Colonic mucosa (tissue), 4 donors: ENCODE results near the gene ZNF280B. TPM values are rescaled to one million over a fixed set of nuclear protein-coding genes. Genes with fewer than 3 reads are reported as not detected.
"Not testable (repeated sequence)": the region's sequence is repeated elsewhere in the genome, so short reads cannot be mapped to it uniquely, and the experiment has no call there.

Experiments used
- DNase-seq: peaks from one replicate; pipeline ENCODE4 v3.0.0-alpha.2; 2020
- H3K27ac ChIP-seq: fragments of 200-600 bp; one replicate; pipeline ENCODE4 v1.8.0; 2021
- H3K27me3 ChIP-seq: fragments of 200-600 bp; one replicate; pipeline ENCODE4 v1.8.0; 2021
- H3K36me3 ChIP-seq: fragments of 200-600 bp; one replicate; pipeline ENCODE4 v1.8.0; 2021
- H3K4me1 ChIP-seq: fragments of 200-600 bp; one replicate; pipeline ENCODE4 v1.8.0; 2021; ENCODE audit warnings: mild to moderate bottlenecking
- H3K4me3 ChIP-seq: fragments of 200-600 bp; one replicate; pipeline ENCODE4 v1.8.0; 2021
- H3K9ac ChIP-seq, 2 donors: one replicate each; pipeline ENCODE4 v1.7.0; 2013; ENCODE audit warnings: control low read depth in 2 of 2, low read depth in 2 of 2, low read length in 2 of 2
- H3K9me3 ChIP-seq: fragments of 200-600 bp; one replicate; pipeline ENCODE4 v1.8.0; 2021
- intact Hi-C: fragments of 100-400 bp; cut with DNase I; formaldehyde crosslinking; loops from one replicate; pipeline ENCODE4 v1.14.1; 2022
- total RNA-seq, 2 donors: library from RNA; stranded (reverse); fragmentation: NEBNext Ultra II Directional in 1 of 2; extraction: Animal tissue kit (Norgen Biotek cat#: 25700) in 1 of 2; gene quantifications; one replicate each; pipeline ENCODE4 v1.2.1, GENCODE V29; 2021
- TF ChIP-seq, protein P1 (sequence below): fragments of 200-600 bp; IDR thresholded peaks from one replicate; pipeline ENCODE4 v1.8.0; 2022; ENCODE audit warnings: antibody characterized with exemption, mild to moderate bottlenecking
- donor health status: healthy.
- donor health status: DM: no; HTN: no; CAD: no.
- donor health status: DM: no; HTN: no; CAD: no.

ZNF280B gene
- total RNA-seq, 2 donors from 2014 or later = 0.96 to 1.1 TPM

DNA sequence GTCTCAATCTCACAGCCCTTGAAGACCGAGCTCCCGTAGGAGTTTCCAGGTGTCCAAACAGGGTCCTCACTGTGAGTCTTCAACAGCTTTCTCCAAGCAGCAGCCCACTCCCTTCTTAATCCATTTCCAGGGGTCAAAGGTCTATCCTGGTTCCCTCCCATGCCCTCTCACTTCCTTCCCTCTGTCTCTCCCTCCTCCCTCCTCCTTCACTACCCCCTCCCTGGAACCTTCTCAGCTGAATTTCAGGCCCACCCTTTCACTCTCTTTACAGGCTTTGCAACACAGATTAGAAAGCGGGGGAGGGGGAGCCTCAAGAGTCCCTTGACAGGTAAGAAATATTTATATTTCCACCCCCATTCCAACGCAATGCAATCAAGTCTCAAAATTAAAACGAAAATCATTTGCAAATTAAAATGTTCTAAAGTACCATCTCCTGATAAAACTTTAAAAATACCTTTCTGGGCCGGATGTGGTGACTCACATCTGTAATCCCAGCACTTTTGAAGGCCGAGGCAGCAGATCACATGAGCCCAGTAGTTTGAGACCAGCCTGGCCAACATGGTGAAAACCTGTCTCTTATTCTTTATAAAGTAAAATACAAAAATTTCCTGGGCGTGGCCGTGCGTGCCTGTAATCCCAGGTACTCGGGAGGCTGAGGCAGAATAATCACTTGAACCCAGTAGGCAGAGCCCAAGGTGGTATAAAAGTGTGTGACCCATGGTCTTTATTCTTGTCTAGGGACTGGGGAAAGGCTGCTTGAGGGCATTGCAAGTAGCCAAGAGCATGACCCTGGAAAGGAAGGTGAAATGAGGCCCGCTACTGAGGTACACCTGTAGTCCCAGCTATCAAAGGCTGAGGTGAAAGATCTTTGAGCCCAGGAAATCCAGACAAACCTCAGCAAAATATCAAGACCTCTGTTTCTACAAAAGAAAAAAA lies 12.4 kb upstream of the ZNF280B start:
- no peak for DNase-seq
- H3K9ac ChIP-seq = no peak overlapping the region
- H3K36me3 ChIP-seq = no peaks in the 10 kb centered on the region
- H3K4me1 ChIP-seq = no peaks in the 10 kb centered on the region
- no peak overlapping the region for H3K27ac ChIP-seq
- no peaks in the 10 kb centered on the region for H3K9me3 ChIP-seq
- no peaks in the 10 kb centered on the region for H3K27me3 ChIP-seq
- TF ChIP-seq, protein P1, sequence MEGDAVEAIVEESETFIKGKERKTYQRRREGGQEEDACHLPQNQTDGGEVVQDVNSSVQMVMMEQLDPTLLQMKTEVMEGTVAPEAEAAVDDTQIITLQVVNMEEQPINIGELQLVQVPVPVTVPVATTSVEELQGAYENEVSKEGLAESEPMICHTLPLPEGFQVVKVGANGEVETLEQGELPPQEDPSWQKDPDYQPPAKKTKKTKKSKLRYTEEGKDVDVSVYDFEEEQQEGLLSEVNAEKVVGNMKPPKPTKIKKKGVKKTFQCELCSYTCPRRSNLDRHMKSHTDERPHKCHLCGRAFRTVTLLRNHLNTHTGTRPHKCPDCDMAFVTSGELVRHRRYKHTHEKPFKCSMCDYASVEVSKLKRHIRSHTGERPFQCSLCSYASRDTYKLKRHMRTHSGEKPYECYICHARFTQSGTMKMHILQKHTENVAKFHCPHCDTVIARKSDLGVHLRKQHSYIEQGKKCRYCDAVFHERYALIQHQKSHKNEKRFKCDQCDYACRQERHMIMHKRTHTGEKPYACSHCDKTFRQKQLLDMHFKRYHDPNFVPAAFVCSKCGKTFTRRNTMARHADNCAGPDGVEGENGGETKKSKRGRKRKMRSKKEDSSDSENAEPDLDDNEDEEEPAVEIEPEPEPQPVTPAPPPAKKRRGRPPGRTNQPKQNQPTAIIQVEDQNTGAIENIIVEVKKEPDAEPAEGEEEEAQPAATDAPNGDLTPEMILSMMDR = no peak
- H3K4me3 ChIP-seq = no peak overlapping the region
- intact Hi-C loops = no loop called here

DNA sequence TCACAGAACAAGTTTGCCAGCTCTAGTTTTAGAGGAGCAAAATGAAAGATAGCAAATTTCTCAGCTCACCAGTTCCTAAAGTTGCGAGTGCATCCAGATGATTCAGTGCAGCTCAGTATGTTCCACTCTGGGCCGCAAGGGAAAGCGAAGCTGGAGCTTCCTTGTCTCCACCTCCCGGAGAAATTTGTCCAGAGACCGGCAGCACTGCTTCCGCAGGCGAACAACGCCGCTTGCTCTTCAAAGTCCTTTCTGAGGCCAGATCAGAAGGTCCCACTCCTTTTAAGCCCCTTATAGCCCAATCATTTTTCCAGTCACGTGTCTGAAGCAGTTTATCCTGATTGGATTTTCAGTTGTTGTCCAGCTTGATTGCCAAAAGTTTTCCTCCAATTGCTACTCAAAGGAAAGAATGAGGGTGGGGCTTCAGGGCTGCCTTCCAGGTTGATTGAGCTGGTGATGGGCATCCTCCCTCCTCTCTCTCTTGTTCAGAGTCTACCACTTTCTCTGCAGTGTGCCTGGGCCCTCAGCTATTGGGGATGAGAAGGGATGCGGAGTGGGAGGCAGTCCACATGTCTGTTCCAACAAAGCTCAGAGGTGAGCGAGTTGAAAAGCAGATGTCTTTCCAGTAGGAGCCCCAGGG lies 11.6 kb upstream of the ZNF280B start, which contains the start of gene ZNF280A:
TSS of gene ZNF280A (minus strand) at position 251 of the 637 bp plus-strand sequence. CDS start 4,640 bp downstream, outside the sequence.
- DNase-seq = no peak
- Histone ChIP-seq H3K9me3 (no peaks in the 10 kb centered on the region), H3K4me1 (no peaks in the 10 kb centered on the region), H3K9ac (no peak within 1 kb of the TSS), H3K36me3 (no peaks in the 10 kb centered on the region), H3K27ac (no peak within 1 kb of the TSS), H3K4me3 (no peak within 1 kb of the TSS), H3K27me3 (no peaks in the 10 kb centered on the region)
- intact Hi-C loops = no loop called here
- TF ChIP-seq, protein P1 = no peak

DNA sequence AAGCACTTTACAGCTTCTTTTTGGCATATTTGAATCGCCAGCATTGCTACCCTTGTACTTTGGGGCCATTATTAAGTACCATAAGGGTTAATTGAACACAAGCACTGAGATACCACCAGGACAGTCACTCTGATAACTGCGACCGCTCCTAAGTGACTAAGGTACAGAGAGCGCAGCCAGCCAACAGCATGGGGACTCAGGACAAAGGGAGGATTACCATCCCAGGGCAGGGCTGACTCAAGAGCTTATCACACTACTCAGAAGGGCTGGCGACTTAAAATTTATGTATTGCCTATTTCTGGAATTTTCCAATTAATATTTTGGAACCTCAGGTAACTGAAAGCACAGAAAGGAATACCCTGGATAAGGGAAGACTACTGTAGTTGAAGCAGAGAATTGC lies 11.0 kb upstream of the ZNF280B start:
- DNase-seq = no peak
- Histone ChIP-seq H3K27ac (no peak overlapping the region), H3K4me1 (no peaks in the 10 kb centered on the region), H3K27me3 (no peaks in the 10 kb centered on the region), H3K36me3 (no peaks in the 10 kb centered on the region), H3K4me3 (no peak overlapping the region), H3K9me3 (no peaks in the 10 kb centered on the region), H3K9ac (no peak overlapping the region)
- intact Hi-C loops = no loop called here
- TF ChIP-seq, protein P1 = no peak

DNA sequence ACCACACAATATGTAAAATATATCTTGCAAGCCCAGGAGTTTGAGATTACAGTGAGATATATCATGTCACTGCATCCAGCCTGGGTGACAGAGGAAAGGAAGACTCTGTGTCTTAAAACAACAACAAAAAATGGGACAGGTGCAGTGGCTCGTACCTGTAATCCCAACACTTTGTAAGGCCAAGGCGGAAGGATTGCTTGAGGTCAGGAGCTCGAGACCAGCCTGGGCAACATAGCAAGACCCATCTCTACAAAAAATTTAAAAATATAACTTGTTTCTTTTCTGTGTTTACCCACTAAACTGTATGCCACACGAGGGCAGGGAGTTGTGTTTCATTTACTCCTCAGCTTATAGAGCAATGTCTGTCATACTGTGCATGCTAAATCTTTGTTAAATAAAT lies 8.4 kb upstream of the ZNF280B start:
- no peak for DNase-seq
- intact Hi-C loops = no loop called here
- Histone ChIP-seq H3K27me3 (no peaks in the 10 kb centered on the region), H3K9ac (no peak overlapping the region), H3K4me3 (no peak overlapping the region), H3K36me3 (no peaks in the 10 kb centered on the region), H3K4me1 (no peaks in the 10 kb centered on the region), H3K27ac (no peak overlapping the region), H3K9me3 (no peaks in the 10 kb centered on the region)
- TF ChIP-seq, protein P1 = no peak

DNA sequence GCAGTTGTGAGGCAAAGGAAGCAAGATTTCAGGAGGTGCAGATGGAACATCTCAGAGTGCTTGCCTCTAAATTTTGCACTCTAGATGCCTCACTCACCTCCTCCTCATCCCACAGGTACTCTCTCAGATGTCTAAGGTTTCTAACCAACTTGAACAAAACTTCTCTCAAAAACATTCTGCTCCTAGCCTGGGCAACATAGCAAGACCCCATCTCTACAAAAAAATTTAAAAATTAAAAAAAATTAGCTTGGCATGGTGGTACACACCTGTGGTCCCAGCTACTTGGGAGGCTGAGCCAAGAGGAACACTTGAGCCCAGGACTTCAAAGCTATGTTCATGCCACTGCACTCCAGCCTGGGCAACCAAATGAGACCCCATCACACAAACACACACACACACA lies 7.3 kb upstream of the ZNF280B start:
- Histone ChIP-seq H3K27me3 (no peaks in the 10 kb centered on the region), H3K4me1 (no peaks in the 10 kb centered on the region), H3K4me3 (no peak overlapping the region), H3K9me3 (no peaks in the 10 kb centered on the region), H3K9ac (no peak overlapping the region), H3K27ac (no peak overlapping the region), H3K36me3 (no peaks in the 10 kb centered on the region)
- DNase-seq = no peak
- TF ChIP-seq, protein P1 = no peak
- intact Hi-C loops = no loop called here

DNA sequence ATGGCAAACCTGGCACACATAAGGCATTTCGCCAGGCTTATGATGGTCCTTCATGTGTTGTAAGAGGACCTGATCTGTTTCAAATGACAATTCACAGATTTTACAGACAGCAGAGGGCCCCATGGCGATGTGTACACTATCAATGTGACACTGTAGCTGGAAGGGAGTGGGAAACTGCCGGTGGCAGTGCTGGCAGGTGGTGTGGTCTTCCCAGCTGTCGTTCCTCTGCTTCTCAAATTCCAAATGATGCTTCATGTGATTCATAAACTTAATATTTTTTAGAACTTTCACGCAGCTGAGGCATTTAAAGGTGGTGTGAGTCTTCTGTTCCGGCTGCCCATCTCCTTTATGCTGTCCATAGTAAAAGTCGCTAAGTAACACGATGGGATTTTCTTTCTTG lies 5.9 kb upstream of the ZNF280B start:
- H3K4me3 ChIP-seq, H3K9ac ChIP-seq, H3K4me1 ChIP-seq, H3K27me3 ChIP-seq, DNase-seq, H3K27ac ChIP-seq, H3K9me3 ChIP-seq, intact Hi-C loops, H3K36me3 ChIP-seq: not testable (repeated sequence)
